ENCODE measurements around the gene PRICKLE3. TPM values are rescaled to one million over a fixed set of nuclear protein-coding genes. Genes with fewer than 3 reads are reported as not detected.

Gene PRICKLE3, protein sequence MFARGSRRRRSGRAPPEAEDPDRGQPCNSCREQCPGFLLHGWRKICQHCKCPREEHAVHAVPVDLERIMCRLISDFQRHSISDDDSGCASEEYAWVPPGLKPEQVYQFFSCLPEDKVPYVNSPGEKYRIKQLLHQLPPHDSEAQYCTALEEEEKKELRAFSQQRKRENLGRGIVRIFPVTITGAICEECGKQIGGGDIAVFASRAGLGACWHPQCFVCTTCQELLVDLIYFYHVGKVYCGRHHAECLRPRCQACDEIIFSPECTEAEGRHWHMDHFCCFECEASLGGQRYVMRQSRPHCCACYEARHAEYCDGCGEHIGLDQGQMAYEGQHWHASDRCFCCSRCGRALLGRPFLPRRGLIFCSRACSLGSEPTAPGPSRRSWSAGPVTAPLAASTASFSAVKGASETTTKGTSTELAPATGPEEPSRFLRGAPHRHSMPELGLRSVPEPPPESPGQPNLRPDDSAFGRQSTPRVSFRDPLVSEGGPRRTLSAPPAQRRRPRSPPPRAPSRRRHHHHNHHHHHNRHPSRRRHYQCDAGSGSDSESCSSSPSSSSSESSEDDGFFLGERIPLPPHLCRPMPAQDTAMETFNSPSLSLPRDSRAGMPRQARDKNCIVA
- 4.0 and 15.5 TPM in 2 replicates for total RNA-seq (2014; rRNA removed; shearing (Covaris generic); ENCODE audit: low replicate concordance)

DNA sequence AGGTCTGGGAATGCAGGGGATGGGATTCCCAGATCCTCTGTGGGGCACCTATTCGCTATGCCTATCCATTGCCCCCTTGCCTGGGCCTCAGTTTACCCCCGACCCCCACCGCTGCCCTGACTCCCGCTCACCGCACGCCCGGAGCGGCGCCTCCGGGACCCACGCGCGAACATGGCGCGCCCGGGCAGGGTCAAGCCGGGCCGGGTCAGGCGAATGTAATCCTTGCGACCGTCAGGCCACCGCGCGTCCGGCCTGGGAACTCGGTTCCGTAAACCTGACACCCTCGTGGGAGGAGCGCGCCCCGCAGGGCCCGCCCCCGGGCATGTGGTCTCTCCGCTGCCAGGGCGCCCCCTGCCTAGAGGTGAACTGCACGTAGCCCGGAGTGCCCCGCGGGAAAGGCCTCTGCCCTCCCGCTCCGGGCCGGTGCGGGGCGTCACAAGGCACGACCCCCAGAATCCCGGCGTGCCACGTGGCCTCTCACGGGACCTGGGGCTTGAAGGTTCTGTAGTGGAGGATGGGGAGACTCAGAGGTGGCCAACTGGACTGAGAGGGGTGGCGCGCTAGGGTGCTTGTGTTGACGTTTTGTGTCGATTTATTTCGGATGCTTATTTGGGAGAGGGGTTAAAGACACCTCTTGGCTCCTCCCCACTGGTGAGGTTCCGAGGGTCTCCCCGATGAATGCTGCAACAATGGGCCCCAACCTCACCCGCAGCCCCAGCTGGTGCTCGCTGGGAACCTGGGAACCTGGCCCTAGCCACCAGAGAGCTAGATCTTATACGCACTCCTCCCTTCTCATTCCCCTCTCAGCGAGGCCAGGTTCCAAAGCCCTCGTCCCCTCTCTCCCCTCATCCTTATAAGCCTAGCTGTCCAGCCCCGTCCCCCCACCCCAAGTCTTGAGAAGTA lies at the start of gene PRICKLE3:
Gene PRICKLE3 (minus strand): TSS at position 249 of the 903 bp plus-strand sequence. CDS start 76 bp downstream, at position 173.
- Histone ChIP-seq H3K9me3 (ENCODE audit: low read length) (no peaks in the 10 kb centered on the region), H3K36me3 (ENCODE audit: insufficient read depth, low read length) (peaks cover 3% of the 10 kb centered on the region; the same call in 1 of the 2 replicates), H3K9ac (ENCODE audit: low read length) (peak within 1 kb of the TSS; percentile 82), H3K9me2 (replicated peaks; ENCODE audit: insufficient read depth, low read length) (no peaks in the 10 kb centered on the region), H3K4me1 (ENCODE audit: low read length) (peaks cover 26% of the 10 kb centered on the region), H3K4me2 (ENCODE audit: low read depth, low read length, poor library complexity, severe bottlenecking) (peak within 1 kb of the TSS; percentile 87), H2AFZ (ENCODE audit: low read length) (peak within 1 kb of the TSS; percentile 58; the same call in 1 of the 2 replicates), H3K27ac (ENCODE audit: low read length) (peak within 1 kb of the TSS; percentile 58), H3K79me2 (ENCODE audit: low read length) (peaks cover 17% of the 10 kb centered on the region), H3K27me3 (ENCODE audit: low read length) (no peaks in the 10 kb centered on the region), H4K20me1 (ENCODE audit: insufficient read depth, low read depth, low read length) (no peaks in the 10 kb centered on the region; the same call in 1 of the 2 replicates), H3K4me3 (ENCODE audit: low read length) (peak within 1 kb of the TSS; percentile 78)
- DNase-seq = peak; percentile 92

DNA sequence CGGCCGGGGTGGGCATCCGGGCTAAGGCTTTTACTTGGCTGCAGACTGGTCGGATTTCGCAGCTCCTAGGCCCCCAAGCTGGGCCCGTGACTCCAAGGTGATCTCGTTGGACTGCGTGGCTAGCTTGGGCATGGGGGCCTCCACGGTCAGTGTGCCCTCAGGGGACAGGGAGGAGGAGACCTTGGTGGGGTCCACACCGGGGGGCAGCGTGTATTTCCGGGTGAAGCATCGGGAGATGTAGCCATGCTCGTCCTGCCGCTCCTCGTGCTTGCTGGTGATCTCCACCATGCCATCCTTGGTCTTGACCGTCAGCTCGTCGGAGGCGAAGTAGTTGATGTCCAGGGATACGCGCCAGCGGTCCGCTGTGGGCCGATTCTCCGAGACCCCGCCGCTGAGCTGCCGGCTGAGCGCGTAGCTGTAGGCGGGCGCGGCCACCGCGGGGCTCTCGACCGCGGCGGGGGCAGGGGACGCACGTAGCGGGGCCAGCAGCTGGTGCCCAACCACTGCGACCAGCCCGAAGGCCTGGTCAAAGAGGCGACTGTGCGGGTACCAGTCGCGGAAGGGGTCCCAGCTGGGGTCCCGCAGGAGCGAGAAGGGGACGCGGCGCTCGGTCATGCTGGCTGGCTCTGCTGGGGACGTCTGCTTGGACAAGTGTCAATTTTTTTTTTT lies 47.8 kb upstream of the PRICKLE3 start:
- Histone ChIP-seq H3K79me2 (ENCODE audit: low read length) (peaks cover 3% of the 10 kb centered on the region; the same call in 1 of the 2 replicates), H3K4me3 (ENCODE audit: low read length) (no peak overlapping the region), H3K9ac (ENCODE audit: low read length) (no peak overlapping the region), H3K9me3 (ENCODE audit: low read length) (no peaks in the 10 kb centered on the region), H3K4me2 (ENCODE audit: low read depth, low read length, poor library complexity, severe bottlenecking) (no peak overlapping the region), H3K36me3 (ENCODE audit: insufficient read depth, low read length) (no peaks in the 10 kb centered on the region), H4K20me1 (ENCODE audit: insufficient read depth, low read depth, low read length) (no peaks in the 10 kb centered on the region), H3K27me3 (ENCODE audit: low read length) (no peaks in the 10 kb centered on the region), H3K9me2 (replicated peaks; ENCODE audit: insufficient read depth, low read length) (no peaks in the 10 kb centered on the region), H2AFZ (ENCODE audit: low read length) (no peak overlapping the region), H3K27ac (ENCODE audit: low read length) (no peak overlapping the region), H3K4me1 (ENCODE audit: low read length) (peaks cover 21% of the 10 kb centered on the region)
- no peak for DNase-seq

DNA sequence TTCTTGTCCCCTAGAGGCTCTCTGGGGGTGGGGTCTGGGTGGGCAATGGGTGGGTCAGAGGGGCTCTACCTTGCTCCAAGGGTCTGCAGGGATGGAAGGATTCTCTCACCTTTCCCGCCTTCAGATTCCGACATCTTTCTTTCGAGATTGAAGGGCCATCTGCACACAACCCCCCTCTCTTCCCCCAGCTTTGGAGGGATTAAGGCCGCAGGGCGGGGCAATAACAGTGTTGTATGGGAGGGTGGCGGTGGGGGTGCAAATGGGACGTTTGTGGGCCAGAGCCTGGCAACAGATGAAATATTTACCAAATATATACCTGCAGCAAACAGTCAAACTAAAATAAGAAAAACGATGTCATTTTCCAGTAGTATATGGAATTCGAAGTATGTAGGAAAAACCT lies 47.0 kb upstream of the PRICKLE3 start, which contains the start of gene CACNA1F:
Gene CACNA1F (minus strand): TSS at position 165 of the 400 bp plus-strand sequence. CDS start 31 bp downstream, at position 134.
- peaks cover 21% of the 10 kb centered on the region for H3K4me1 ChIP-seq (ENCODE audit: low read length)
- H3K4me3 ChIP-seq (ENCODE audit: low read length) = no peak within 1 kb of the TSS
- H3K27ac ChIP-seq (ENCODE audit: low read length) = no peak within 1 kb of the TSS
- no peaks in the 10 kb centered on the region for H3K9me2 ChIP-seq (replicated peaks; ENCODE audit: insufficient read depth, low read length)
- peaks cover 3% of the 10 kb centered on the region; the same call in 1 of the 2 replicates for H3K79me2 ChIP-seq (ENCODE audit: low read length)
- no peaks in the 10 kb centered on the region for H3K27me3 ChIP-seq (ENCODE audit: low read length)
- H2AFZ ChIP-seq (ENCODE audit: low read length) = no peak within 1 kb of the TSS
- H3K9me3 ChIP-seq (ENCODE audit: low read length) = no peaks in the 10 kb centered on the region
- no peaks in the 10 kb centered on the region for H3K36me3 ChIP-seq (ENCODE audit: insufficient read depth, low read length)
- DNase-seq = no peak
- no peaks in the 10 kb centered on the region for H4K20me1 ChIP-seq (ENCODE audit: insufficient read depth, low read depth, low read length)
- H3K9ac ChIP-seq (ENCODE audit: low read length) = no peak within 1 kb of the TSS
- no peak within 1 kb of the TSS for H3K4me2 ChIP-seq (ENCODE audit: low read depth, low read length, poor library complexity, severe bottlenecking)

DNA sequence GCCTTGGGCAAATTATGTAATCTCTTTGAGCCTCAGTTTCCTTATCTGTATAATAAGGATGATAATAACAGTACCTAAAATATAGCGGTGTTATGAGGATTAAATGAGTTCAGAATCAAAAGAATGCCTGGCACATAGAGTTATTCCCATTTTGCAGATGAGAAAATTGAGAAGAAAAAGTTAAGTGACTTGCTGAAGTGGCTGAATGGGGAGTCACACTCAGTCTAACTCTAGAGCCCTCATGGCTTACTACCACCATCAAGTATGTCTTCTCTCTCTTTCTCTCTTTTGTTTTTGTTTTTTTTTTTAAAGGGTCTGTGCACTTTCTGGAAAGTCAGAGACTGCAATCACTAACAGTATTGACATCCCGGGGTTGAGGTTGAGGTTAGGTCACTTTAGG lies 46.4 kb upstream of the PRICKLE3 start:
- H3K27me3 ChIP-seq (ENCODE audit: low read length) = no peaks in the 10 kb centered on the region
- H3K9ac ChIP-seq (ENCODE audit: low read length) = no peak overlapping the region
- no peak overlapping the region for H2AFZ ChIP-seq (ENCODE audit: low read length)
- H3K9me3 ChIP-seq (ENCODE audit: low read length) = no peaks in the 10 kb centered on the region
- no peak overlapping the region for H3K4me2 ChIP-seq (ENCODE audit: low read depth, low read length, poor library complexity, severe bottlenecking)
- no peak overlapping the region for H3K4me3 ChIP-seq (ENCODE audit: low read length)
- H3K9me2 ChIP-seq (replicated peaks; ENCODE audit: insufficient read depth, low read length) = no peaks in the 10 kb centered on the region
- H4K20me1 ChIP-seq (ENCODE audit: insufficient read depth, low read depth, low read length) = no peaks in the 10 kb centered on the region
- DNase-seq = no peak
- H3K27ac ChIP-seq (ENCODE audit: low read length) = no peak overlapping the region
- H3K4me1 ChIP-seq (ENCODE audit: low read length) = peaks cover 21% of the 10 kb centered on the region
- peaks cover 3% of the 10 kb centered on the region; the same call in 1 of the 2 replicates for H3K79me2 ChIP-seq (ENCODE audit: low read length)
- no peaks in the 10 kb centered on the region for H3K36me3 ChIP-seq (ENCODE audit: insufficient read depth, low read length)

DNA sequence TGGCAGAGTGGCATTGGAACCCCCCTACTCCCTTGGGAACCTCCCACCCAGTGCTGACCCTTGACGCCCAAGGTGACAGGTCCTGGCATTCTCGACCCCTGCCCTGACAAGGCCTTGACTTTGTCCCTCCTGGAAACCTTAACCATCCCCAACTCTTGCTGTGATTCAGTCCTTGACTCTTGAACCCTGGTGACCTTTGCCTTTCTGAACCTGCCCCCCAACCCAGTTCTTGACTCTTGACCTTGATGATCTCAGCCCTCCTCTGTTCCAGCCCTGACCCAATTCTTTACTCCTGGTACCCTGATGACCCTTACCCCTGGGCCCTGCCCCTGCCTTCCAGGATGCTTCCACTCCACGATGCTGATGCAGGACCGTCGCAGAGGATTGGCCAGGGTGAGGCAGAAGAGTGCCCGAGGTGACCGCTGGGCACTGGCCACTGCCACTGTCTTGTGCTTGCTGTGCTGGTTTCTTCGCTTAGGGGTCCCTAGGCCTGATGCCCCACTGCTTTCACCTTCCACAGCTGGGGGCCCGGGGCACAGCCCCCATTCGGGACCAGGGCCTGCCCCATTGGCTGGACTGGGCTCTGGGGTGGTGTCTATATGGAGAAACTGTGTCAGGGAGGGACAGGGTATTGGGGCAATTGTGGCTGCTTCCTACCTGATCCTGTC lies 45.3 kb upstream of the PRICKLE3 start:
- H3K9me3 ChIP-seq (ENCODE audit: low read length) = no peaks in the 10 kb centered on the region
- no peaks in the 10 kb centered on the region for H3K27me3 ChIP-seq (ENCODE audit: low read length)
- peaks cover 3% of the 10 kb centered on the region; the same call in 1 of the 2 replicates for H3K79me2 ChIP-seq (ENCODE audit: low read length)
- H3K4me1 ChIP-seq (ENCODE audit: low read length) = peaks cover 15% of the 10 kb centered on the region
- no peaks in the 10 kb centered on the region for H3K36me3 ChIP-seq (ENCODE audit: insufficient read depth, low read length)
- H3K4me2 ChIP-seq (ENCODE audit: low read depth, low read length, poor library complexity, severe bottlenecking) = no peak overlapping the region
- H3K27ac ChIP-seq (ENCODE audit: low read length) = no peak overlapping the region
- no peak for DNase-seq
- H3K4me3 ChIP-seq (ENCODE audit: low read length) = no peak overlapping the region; the same call in 1 of the 2 replicates
- H3K9ac ChIP-seq (ENCODE audit: low read length) = no peak overlapping the region
- no peaks in the 10 kb centered on the region for H4K20me1 ChIP-seq (ENCODE audit: insufficient read depth, low read depth, low read length)
- no peak overlapping the region for H2AFZ ChIP-seq (ENCODE audit: low read length)
- no peaks in the 10 kb centered on the region for H3K9me2 ChIP-seq (replicated peaks; ENCODE audit: insufficient read depth, low read length)

DNA sequence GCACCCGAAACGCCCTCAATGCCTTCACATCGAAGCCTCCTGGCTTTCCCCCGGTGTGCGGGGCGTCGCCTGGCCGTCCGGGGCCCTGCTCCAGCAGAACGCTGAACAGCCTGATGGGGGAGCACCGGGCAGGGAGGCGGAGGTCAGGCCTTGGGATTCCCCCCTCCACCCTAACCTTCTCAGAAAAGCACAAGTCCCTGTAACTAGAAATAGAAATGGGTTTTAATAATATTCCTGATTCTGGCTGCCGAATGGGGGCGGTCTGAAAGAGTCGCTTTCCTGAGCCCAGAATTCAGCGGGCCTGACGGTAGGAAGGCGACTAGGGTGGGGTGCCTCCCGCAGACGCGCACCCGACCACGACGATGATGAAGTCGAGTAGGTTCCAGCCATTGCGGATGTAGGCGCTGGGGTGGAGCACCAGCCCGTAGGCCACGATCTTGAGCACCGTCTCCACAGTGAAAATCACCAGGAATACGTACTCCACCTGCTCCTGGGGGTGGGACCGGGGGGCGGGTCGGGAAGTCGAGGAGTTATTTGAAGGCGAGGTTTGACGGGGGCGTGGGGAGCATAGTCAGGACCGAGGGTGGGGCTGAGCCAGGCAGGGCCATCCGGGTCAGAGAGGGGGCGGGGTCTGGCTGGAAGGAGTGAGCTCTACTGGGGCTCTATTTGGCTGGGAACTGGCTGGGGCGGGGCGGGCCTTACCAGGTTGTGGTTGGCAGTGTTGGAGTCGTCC lies 44.5 kb upstream of the PRICKLE3 start:
- no peaks in the 10 kb centered on the region for H4K20me1 ChIP-seq (ENCODE audit: insufficient read depth, low read depth, low read length)
- H3K9me3 ChIP-seq (ENCODE audit: low read length) = no peaks in the 10 kb centered on the region
- H3K36me3 ChIP-seq (ENCODE audit: insufficient read depth, low read length) = no peaks in the 10 kb centered on the region
- peak overlapping the region; percentile 56; the same call in 1 of the 2 replicates for H2AFZ ChIP-seq (ENCODE audit: low read length)
- H3K9me2 ChIP-seq (replicated peaks; ENCODE audit: insufficient read depth, low read length) = no peaks in the 10 kb centered on the region
- DNase-seq = peak; percentile 74
- peak overlapping the region; percentile 32 for H3K4me2 ChIP-seq (ENCODE audit: low read depth, low read length, poor library complexity, severe bottlenecking)
- H3K4me3 ChIP-seq (ENCODE audit: low read length) = peak overlapping the region; percentile 44; the same call in 1 of the 2 replicates
- H3K27ac ChIP-seq (ENCODE audit: low read length) = no peak overlapping the region
- peak overlapping the region; percentile 13; the same call in 1 of the 2 replicates for H3K9ac ChIP-seq (ENCODE audit: low read length)
- H3K4me1 ChIP-seq (ENCODE audit: low read length) = peaks cover 10% of the 10 kb centered on the region
- H3K79me2 ChIP-seq (ENCODE audit: low read length) = 0 out of 2 replicates have a peak, but pooled peaks cover under 1% of the 10 kb centered on the region
- H3K27me3 ChIP-seq (ENCODE audit: low read length) = no peaks in the 10 kb centered on the region
